Measurements from ENCODE around the gene FRA10AC1. TPM values are rescaled to one million over a fixed set of nuclear protein-coding genes. Genes with fewer than 3 reads are reported as not detected.

Gene FRA10AC1
- total and polyA plus RNA-seq, 2 of the 13 experiments (the other 11 are each of a cell fraction or from before 2014, with no cell fraction given), result 5.3 to 7.4 TPM

GRCh38 chr10:93745408-93746065, 43.1 kb upstream of the FRA10AC1 start:
- CTCF ChIA-PET (ENCODE audit: low intra/inter-chr PET ratio, low total read pairs), result no interaction called here
- DNase-seq (ENCODE audit: low spot score), result peak; percentile 5

More at GRCh38 chr10:93745408-93746065, 43.1 kb upstream of the FRA10AC1 start:
- Histone ChIP-seq H4K20me1 (ENCODE audit: insufficient read depth, low read length) (no peaks in the 10 kb centered on the region), H3K27me3 (ENCODE audit: control insufficient read depth in 1 of 2, insufficient read depth in 2 of 2, low read length in 2 of 2) (peaks cover 0 to 4% of the 10 kb centered on the region in 2 experiments; a peak in 2 of 5 replicates), H3K4me3 (replicated peaks in 1 of 3; ENCODE audit: insufficient read depth in 1 of 3, low read depth in 2 of 3, low read length in 3 of 3) (no peak overlapping the region), H2AFZ (ENCODE audit: low read length) (no peak overlapping the region), H3K4me1 (ENCODE audit: insufficient read depth, low read length) (no peaks in the 10 kb centered on the region), H3K9ac (ENCODE audit: insufficient read depth, low read depth, low read length) (no peak overlapping the region), H3K9me3 (ENCODE audit: low read length) (no peaks in the 10 kb centered on the region), H3K4me2 (ENCODE audit: low read depth, low read length) (no peak overlapping the region), H3K79me2 (ENCODE audit: insufficient read depth, low read length) (no peaks in the 10 kb centered on the region), H3K27ac (ENCODE audit: extremely low read length, insufficient read depth, low read length) (no peak overlapping the region), H3K36me3 (replicated peaks in 1 of 2; ENCODE audit: control insufficient read depth in 1 of 2, insufficient read depth in 2 of 2, low read length in 2 of 2) (no peaks in the 10 kb centered on the region)
- in situ Hi-C loops (cut with HindIII; ENCODE audit: extremely low pct_ligation_motif_present, low pct_unique_long_range_greater_than_20kb), result no loop called here
- peak; percentile 69 for ATAC-seq
- no TSS peak for BruUV-seq (replicated peaks)
- TF ChIP-seq ELF1 (CRISPR knock-in tag; IDR thresholded peaks at IDR 0.05) (no peak), CTCF (CRISPR knock-in tag; IDR thresholded peaks at IDR 0.05) (peak; percentile 44; the same call in 1 of the 2 replicates), HMGA1 (CRISPR knock-in tag; conservative IDR thresholded peaks at IDR 0.05) (no peak)
- POLR2A ChIA-PET, result no interaction called here
- FAIRE-seq, result no peak
- WGBS (ENCODE audit: low lambda C conversion rate), result 24% methylated on average over 9 of the region's 9 CpGs
- intact Hi-C loops (cut with micrococcal nuclease; ENCODE audit: unreplicated experiment), result loop anchor here (1.0 kb wide), 1 partner anchor 71 kb away; no protein-coding TSS in a partner anchor

Measured in HepG2 (cell line).